HT-29 (cell line): ENCODE measurements around the gene COL18A1. TPM values are rescaled to one million over a fixed set of nuclear protein-coding genes. Genes with fewer than 3 reads are reported as not detected.

Experiments
- DNase-seq: peaks from one replicate; pipeline ENCODE4 v3.0.0-alpha.2; 2015; ENCODE audit warnings: low spot score
- total RNA-seq: library from RNA; depleted of rRNA; stranded (reverse); fragments of >200 nt; shearing (Covaris generic); gene quantifications from 2 replicates; pipeline ENCODE4 v1.2.3, GENCODE V29; 2014

COL18A1 gene
- total RNA-seq, 1 experiment from 2014 or later, result 27.7 TPM

GRCh38 chr21:45504516-45505415 lies 99.8 kb downstream of the COL18A1 start:
- no peak for DNase-seq

GRCh38 chr21:45505416-45506021 lies 100.6 kb downstream of the COL18A1 start:
- DNase-seq, result peak; percentile 15

- no peak for DNase-seq
These were observed 101.4 kb downstream of the COL18A1 start for GRCh38 chr21:45506241-45506817.

GRCh38 chr21:45506836-45507522 lies 102.0 kb downstream of the COL18A1 start:
- DNase-seq, result peak; percentile 13

GRCh38 chr21:45507523-45507875 lies 102.5 kb downstream of the COL18A1 start:
- DNase-seq, result peak; percentile 7

GRCh38 chr21:45507888-45508508 lies 103.0 kb downstream of the COL18A1 start:
- DNase-seq, result no peak

GRCh38 chr21:45508607-45509565 lies 103.9 kb downstream of the COL18A1 start:
- DNase-seq, result no peak

- DNase-seq, result no peak
These were observed 104.9 kb downstream of the COL18A1 start for GRCh38 chr21:45509566-45510465.

GRCh38 chr21:45510466-45510955 lies 105.5 kb downstream of the COL18A1 start:
- DNase-seq, result no peak

GRCh38 chr21:45511007-45511406 lies 106.0 kb downstream of the COL18A1 start:
- no peak for DNase-seq

GRCh38 chr21:45511661-45512431 lies 106.9 kb downstream of the COL18A1 start:
- DNase-seq, result no peak

- DNase-seq, result no peak
These were observed 107.6 kb downstream of the COL18A1 start for GRCh38 chr21:45512626-45513002.

GRCh38 chr21:45513003-45513717 lies 108.2 kb downstream of the COL18A1 start:
- DNase-seq, result peak; percentile 88

GRCh38 chr21:45513741-45514310 lies 108.9 kb downstream of the COL18A1 start:
- no peak for DNase-seq

GRCh38 chr21:45514311-45515021 lies 109.5 kb downstream of the COL18A1 start:
- no peak for DNase-seq

- DNase-seq, result no peak
These were observed 110.5 kb downstream of the COL18A1 start for GRCh38 chr21:45515241-45516061.
